Measurements from ENCODE around the gene RFTN1.

Gene RFTN1

GRCh38 chr3:16488637-16489036 lies 24.9 kb downstream of the RFTN1 start:
- Histone ChIP-seq H3K36me3 (ENCODE audit: control insufficient read depth, low read length) (peaks cover 98% of the 10 kb centered on the region), H3K4me2 (ENCODE audit: low read length) (peak overlapping the region; percentile 5; the same call in 1 of the 2 replicates), H3K4me1 (ENCODE audit: control insufficient read depth, low read length) (peaks cover 86% of the 10 kb centered on the region), H3F3A (ENCODE audit: control insufficient read depth, insufficient read depth) (peaks cover 12% of the 10 kb centered on the region), H3K9me3 (ENCODE audit: control insufficient read depth, insufficient read depth, low read length) (no peaks in the 10 kb centered on the region), H3K27ac (ENCODE audit: low read depth, low read length) (no peak overlapping the region), H3K27me3 (ENCODE audit: control insufficient read depth, low read length) (no peaks in the 10 kb centered on the region), H3K79me2 (ENCODE audit: control insufficient read depth, low read length) (peaks cover 100% of the 10 kb centered on the region), H4K20me1 (ENCODE audit: control insufficient read depth, insufficient read depth, low read depth, low read length) (peaks cover 46% of the 10 kb centered on the region), H3K4me3 (ENCODE audit: low read length) (no peak overlapping the region), H3K9me2 (replicated peaks; ENCODE audit: control insufficient read depth, low read length) (no peaks in the 10 kb centered on the region)
- TF ChIP-seq, protein P1, sequence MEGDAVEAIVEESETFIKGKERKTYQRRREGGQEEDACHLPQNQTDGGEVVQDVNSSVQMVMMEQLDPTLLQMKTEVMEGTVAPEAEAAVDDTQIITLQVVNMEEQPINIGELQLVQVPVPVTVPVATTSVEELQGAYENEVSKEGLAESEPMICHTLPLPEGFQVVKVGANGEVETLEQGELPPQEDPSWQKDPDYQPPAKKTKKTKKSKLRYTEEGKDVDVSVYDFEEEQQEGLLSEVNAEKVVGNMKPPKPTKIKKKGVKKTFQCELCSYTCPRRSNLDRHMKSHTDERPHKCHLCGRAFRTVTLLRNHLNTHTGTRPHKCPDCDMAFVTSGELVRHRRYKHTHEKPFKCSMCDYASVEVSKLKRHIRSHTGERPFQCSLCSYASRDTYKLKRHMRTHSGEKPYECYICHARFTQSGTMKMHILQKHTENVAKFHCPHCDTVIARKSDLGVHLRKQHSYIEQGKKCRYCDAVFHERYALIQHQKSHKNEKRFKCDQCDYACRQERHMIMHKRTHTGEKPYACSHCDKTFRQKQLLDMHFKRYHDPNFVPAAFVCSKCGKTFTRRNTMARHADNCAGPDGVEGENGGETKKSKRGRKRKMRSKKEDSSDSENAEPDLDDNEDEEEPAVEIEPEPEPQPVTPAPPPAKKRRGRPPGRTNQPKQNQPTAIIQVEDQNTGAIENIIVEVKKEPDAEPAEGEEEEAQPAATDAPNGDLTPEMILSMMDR (IDR thresholded peaks at IDR 0.05; ENCODE audit: low read depth, low read length, poor library complexity, severe bottlenecking), result no peak
- TF ChIP-seq EZH2phosphoT487 (IDR thresholded peaks at IDR 0.05; ENCODE audit: borderline replicate concordance, low read length), result no peak

DNA sequence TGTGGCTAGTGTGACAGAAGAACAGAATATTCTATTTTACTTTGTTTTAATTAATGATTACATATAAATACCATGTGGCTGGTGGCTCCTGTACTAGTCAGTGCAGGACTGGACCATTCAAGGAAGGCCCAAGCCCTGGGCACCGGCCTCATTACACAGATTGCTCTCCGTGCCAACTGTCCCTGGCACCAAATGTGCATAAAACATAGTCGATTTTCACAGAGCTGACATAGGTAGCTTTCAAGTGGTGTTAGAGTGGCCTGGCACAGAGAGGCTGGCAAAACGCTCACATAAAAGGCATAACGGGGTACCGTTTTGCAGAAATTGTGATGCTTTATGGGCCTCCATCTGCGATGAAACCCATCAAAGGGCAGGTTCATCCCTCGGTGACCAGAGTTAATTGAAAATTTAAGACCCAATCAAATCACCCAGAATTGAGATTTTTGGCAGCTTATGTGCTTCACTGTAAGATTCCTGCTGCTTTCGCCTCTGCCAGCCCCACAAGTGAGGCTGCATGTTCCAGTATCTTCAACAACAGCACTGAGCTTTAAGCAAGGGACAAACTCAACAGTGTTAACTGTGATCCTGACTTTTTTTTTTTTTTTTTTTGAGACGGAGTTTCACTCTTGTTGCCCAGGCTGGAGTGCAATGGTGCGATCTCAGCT lies 25.9 kb downstream of the RFTN1 start:
- no peak overlapping the region for H3K27ac ChIP-seq (ENCODE audit: low read depth, low read length)
- H3K4me1 ChIP-seq (ENCODE audit: control insufficient read depth, low read length), result peaks cover 92% of the 10 kb centered on the region
- H4K20me1 ChIP-seq (ENCODE audit: control insufficient read depth, insufficient read depth, low read depth, low read length), result peaks cover 41% of the 10 kb centered on the region
- H3K4me3 ChIP-seq (ENCODE audit: low read length), result no peak overlapping the region
- no peak for TF ChIP-seq EZH2phosphoT487 (IDR thresholded peaks at IDR 0.05; ENCODE audit: borderline replicate concordance, low read length)
- TF ChIP-seq, protein P1 (IDR thresholded peaks at IDR 0.05; ENCODE audit: low read depth, low read length, poor library complexity, severe bottlenecking), result no peak
- no peaks in the 10 kb centered on the region for H3K9me2 ChIP-seq (replicated peaks; ENCODE audit: control insufficient read depth, low read length)
- no peaks in the 10 kb centered on the region for H3K9me3 ChIP-seq (ENCODE audit: control insufficient read depth, insufficient read depth, low read length)
- peaks cover 17% of the 10 kb centered on the region for H3F3A ChIP-seq (ENCODE audit: control insufficient read depth, insufficient read depth)
- H3K36me3 ChIP-seq (ENCODE audit: control insufficient read depth, low read length), result peaks cover 100% of the 10 kb centered on the region
- peak overlapping the region; percentile 56 for H3K4me2 ChIP-seq (ENCODE audit: low read length)
- H3K27me3 ChIP-seq (ENCODE audit: control insufficient read depth, low read length), result no peaks in the 10 kb centered on the region
- H3K79me2 ChIP-seq (ENCODE audit: control insufficient read depth, low read length), result peaks cover 100% of the 10 kb centered on the region

GRCh38 chr3:16486951-16487480 lies 26.5 kb downstream of the RFTN1 start:
- peak overlapping the region; percentile 57 for H3K27ac ChIP-seq (ENCODE audit: low read depth, low read length)
- H3K9me3 ChIP-seq (ENCODE audit: control insufficient read depth, insufficient read depth, low read length), result no peaks in the 10 kb centered on the region
- TF ChIP-seq, protein P1 (IDR thresholded peaks at IDR 0.05; ENCODE audit: low read depth, low read length, poor library complexity, severe bottlenecking), result no peak
- no peak for TF ChIP-seq EZH2phosphoT487 (IDR thresholded peaks at IDR 0.05; ENCODE audit: borderline replicate concordance, low read length)
- H3K4me3 ChIP-seq (ENCODE audit: low read length), result no peak overlapping the region
- H3K27me3 ChIP-seq (ENCODE audit: control insufficient read depth, low read length), result no peaks in the 10 kb centered on the region
- peak overlapping the region; percentile 56 for H3K4me2 ChIP-seq (ENCODE audit: low read length)
- H3K9me2 ChIP-seq (replicated peaks; ENCODE audit: control insufficient read depth, low read length), result no peaks in the 10 kb centered on the region
- peaks cover 46% of the 10 kb centered on the region for H4K20me1 ChIP-seq (ENCODE audit: control insufficient read depth, insufficient read depth, low read depth, low read length)
- peaks cover 100% of the 10 kb centered on the region for H3K36me3 ChIP-seq (ENCODE audit: control insufficient read depth, low read length)
- H3K79me2 ChIP-seq (ENCODE audit: control insufficient read depth, low read length), result peaks cover 100% of the 10 kb centered on the region
- H3K4me1 ChIP-seq (ENCODE audit: control insufficient read depth, low read length), result peaks cover 94% of the 10 kb centered on the region
- H3F3A ChIP-seq (ENCODE audit: control insufficient read depth, insufficient read depth), result peaks cover 17% of the 10 kb centered on the region

All from DOHH2 (cell line).